GM18502 (cell line): ENCODE results near the gene TMEM129.
A peak's percentile ranks its signal among the peaks of the same experiment; 100 is the strongest.

Experiments used
- ATAC-seq: cut with Tn5 transposase; IDR thresholded peaks from one replicate; pipeline ENCODE4 v1.9.1; 2021; ENCODE audit warnings: mild to moderate bottlenecking; ENCODE audit not compliant: unreplicated experiment, poor library complexity

Gene TMEM129, protein sequence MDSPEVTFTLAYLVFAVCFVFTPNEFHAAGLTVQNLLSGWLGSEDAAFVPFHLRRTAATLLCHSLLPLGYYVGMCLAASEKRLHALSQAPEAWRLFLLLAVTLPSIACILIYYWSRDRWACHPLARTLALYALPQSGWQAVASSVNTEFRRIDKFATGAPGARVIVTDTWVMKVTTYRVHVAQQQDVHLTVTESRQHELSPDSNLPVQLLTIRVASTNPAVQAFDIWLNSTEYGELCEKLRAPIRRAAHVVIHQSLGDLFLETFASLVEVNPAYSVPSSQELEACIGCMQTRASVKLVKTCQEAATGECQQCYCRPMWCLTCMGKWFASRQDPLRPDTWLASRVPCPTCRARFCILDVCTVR

DNA sequence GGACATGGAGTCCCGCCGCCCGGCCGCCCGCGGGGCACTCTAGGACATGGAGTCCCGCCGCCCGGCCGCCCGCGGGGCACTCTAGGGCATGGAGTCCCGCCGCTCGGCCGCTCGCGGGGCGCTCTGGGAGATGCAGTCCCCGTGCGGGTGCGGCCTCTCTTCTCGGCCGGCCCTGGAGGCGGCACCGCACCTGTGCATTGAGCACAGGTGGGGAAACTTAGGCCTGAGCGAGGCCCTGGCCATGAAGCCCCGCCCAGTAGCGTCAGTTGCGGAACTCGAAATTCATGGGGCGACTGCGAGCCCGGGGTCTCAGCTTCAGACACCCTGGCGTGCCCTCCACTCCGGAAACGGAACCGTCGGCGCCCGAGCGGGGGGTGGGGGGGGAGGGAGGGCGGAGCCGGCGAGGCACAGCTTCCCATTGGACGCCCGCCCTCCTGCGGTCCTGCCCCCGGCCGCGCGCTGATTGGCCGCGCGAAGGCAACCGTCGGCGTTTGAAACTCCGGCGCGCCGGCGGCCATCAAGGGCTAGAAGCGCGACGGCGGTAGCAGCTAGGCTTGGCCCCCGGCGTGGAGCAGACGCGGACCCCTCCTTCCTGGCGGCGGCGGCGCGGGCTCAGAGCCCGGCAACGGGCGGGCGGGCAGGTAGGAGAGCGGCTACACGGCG lies at the start of gene TMEM129, which contains the start of gene TACC3:
Gene TMEM129 (minus strand): TSS at position 321 of the 663 bp plus-strand sequence. CDS start 486 bp downstream, outside the sequence.
Gene TACC3 (plus strand): TSS at position 519 of the 663 bp plus-strand sequence. CDS start 1,901 bp downstream, outside the sequence.
- ATAC-seq: peak; percentile 77

DNA sequence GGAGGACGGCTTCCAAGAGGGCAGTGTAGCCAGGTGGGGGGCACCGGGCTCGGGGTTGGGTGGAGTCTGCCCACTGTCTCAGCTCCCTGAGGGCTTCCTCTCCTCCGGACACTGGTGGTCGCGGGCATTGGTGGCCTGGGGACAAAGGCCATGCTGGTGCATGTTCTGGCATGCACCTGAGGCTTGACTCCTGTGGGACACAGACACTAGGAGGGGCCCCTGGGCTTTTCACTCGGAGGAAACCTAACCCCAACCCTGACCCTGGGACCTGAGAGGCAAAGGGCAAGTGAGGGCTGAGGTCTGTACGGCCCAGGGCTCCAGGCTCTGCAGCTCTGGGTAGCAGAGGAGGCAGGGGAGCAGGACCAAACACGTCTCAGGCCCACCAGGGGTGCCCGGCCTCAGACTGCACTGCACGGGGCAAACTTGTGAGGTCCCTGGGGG lies 49.7 kb upstream of the TMEM129 start:
- ATAC-seq: no peak

DNA sequence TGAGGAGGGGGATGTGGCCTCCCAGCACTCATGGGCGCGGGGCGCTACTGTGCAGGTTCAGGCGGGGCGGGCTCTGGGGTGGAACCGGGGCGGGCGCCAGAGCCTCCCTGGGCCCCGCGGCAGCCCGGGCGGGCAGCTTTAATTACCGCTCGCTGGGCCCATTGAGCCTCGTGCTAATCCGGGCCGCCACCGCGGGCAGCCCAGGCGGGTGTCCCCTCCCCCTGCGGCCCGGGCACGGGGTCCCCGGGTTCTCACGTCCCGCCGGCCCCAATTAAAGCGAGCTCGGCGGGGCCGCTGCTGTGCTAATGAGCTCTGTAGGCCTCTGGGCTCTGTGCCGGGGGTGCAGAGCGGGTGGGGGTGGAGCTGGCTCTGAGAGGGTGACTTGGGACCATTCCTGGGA lies 49.1 kb upstream of the TMEM129 start:
- ATAC-seq: no peak

DNA sequence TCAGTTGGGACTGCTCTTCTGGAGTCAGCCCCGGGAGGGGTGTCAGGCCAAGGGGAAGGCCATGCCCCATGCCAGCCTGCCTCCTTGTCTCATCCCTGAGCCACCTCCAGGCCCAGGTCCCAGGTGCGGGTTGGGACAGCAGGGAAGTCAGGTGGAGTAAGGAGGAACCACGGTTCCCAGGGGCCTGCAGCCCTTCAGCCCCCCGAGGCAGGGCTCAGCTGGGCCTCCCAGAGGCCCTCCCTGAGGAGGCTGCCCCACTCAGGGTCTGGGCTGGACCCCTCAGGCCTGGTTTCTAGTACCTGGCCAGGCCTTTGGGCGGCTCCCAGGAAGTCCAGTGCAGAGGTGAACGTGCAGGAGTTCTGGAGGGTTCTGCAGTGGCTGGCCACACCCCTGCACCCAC lies 48.6 kb upstream of the TMEM129 start:
- ATAC-seq: no peak

DNA sequence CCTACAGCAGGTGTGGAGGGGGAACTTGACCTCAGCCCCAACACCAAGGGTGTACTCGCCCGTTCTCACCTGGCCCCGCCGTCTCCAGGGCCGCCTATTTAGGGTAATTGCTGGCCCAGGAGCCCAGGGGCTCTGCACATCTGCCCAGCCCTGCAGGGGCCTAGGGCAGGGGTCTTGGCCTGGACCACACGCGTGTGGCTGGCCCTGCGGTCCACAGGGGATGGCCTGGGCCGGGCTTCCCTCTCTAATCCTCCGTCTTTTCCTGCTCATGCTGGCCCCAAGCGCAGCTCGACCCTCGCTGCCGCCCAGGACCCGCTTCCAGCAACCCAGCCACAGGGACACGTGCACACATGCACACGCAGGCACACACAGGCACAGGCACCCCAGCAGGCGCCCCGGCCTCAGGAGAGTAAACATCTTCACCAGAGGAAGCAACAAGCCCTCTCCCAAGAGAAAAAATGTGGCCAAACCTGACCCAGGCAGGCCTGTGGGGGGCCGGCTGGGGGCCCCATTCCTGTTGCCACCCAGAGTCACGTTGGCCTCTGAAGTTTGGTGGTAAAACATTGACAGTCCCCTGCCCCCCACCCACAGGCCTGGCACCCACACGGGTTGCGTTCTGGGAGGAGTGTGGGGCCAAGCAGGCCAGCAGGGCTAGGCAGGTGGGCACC lies 47.4 kb upstream of the TMEM129 start:
- ATAC-seq: no peak

DNA sequence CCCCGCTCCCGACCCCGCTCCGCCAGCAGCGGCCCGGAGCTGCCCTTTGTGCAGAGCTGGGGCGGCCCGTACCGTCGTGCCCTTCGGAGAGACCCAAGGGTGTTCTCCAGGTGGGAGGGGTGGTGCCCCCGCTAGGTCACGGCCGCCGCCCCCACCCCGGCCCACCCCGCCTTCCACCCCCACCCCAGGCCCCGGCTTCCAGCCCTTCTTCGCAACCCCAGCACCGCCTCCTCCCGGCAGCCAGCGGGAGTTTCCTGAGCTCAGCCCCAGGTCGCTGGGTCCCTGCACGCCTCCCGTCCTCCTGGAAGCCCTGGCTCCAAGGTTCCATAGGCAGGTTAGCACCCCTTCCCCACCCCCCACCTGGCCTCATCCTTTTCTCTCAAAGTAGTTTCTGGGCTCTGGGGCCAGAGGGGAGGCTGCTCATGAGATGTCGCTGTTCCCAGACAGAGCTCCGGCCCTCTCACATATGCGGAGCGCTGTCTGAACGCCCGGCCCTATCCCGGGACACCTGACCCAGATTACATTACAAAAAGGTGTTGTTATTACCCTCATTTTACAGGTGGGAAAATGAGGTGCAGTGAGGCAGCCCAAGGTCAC lies 46.7 kb upstream of the TMEM129 start:
- ATAC-seq: no peak

DNA sequence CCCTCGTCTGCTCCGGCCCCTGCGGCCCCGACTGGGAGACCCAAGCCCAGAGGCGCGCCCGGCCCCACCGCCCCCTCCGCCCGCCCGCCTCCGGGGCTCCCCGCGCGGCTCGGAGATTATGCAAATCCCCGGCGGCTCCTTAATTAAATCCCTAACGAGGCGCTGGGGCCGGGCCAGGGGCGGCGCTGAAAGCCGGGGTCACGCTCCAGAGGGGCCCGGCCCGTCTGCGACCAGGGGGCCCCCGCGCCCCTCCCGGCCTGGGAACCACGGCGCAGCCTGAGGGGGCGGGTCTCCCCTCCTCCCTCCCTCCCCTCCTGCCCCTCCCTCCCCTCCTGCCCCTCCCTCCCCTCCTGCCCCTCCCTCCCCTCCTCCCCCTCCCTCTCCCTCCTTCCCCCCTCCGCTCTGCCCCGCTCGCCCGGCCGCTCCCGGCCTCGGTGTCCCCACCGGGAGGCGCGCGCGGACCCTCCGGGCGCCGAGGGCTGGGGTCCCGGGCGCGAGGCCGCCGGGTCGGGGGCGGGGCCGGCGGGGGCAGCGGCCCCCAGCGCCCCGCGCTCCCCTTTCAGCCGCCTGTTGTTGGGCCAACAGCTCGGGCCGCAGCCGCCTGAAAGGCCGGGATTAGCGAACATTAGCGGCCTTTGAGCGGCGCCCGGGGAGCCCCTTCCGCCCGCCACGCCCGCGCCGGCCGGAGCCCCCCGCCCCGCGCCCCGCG lies 46.1 kb upstream of the TMEM129 start:
- no peak for ATAC-seq

DNA sequence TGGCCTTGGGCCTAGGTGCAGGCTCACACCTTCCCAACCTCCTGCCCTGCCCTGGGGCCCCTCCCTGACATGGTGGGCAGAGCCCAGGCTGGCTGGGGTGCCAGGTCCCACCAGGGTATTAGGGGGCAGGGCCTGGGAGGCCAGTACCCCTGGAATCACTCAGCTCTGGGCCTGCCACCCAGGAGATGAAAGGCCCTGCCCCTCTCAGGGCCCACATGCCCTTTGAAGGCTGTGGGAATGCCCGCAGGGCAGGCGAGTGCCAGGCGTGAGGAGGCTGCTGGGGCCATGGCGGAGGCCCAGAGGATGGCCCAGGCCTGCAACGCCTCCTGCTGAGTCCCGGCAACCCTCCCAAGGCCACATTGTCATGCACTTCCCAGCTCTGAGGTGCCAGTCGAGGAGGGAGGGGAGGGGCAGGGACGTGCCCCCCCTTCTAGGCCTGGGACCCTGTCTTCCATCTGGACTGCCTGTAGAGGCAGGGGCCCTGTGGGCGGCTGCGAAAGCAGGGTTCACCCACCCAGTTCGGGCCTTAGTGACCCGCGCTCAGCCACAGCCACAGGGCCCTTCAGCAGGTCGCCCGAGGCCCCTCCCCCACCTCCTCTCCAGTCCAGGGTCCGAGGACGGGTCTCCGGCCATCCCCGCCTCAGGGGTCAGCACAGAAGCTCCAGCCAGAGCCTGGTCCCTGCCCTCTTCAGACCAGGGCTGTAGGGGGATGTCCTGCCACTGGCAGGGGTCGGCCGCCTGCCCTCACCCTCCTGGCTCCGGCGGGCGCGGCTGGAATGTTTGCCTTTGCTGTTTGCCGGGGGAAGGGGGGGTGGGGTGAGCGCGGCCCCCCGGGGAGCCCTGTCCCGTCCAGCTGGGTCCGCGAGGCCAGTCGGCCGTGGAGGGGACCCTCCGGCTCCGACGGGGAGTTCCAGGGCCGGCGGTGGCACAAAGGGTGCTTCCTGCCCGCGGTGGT lies 45.3 kb upstream of the TMEM129 start:
- no peak for ATAC-seq

DNA sequence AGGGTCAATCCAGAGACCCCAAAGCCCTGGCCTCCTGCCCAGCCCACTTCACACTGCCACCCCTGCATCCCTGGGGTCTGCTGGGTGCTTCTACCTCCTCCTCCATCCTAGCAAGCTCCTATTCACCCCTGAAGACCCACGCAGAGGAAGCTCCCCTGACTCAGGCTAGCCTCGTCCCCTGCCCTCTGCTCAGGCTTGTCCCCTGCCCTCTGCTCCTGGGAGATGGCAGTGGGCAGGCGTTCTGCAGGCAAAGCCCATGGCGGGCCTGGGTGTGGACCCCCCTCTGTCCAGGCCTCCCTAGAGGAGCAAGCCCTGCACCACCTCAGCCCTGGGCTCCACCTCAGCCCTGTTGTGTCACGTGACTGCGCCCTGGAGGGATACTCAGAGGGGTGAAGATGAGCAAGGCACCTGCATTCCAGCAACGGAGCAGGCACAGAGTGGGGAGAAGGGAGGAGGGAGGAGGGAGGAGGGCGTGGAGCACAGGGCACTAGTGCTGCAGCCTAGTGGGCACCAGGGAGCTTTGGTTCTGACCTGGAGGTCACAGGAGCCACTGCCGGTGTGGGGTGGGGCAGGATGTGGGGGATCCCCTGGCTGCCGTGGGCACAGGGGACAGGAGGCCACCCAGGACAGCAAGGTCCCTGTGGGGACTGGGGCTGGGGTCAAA lies 44.4 kb upstream of the TMEM129 start:
- ATAC-seq: no peak

DNA sequence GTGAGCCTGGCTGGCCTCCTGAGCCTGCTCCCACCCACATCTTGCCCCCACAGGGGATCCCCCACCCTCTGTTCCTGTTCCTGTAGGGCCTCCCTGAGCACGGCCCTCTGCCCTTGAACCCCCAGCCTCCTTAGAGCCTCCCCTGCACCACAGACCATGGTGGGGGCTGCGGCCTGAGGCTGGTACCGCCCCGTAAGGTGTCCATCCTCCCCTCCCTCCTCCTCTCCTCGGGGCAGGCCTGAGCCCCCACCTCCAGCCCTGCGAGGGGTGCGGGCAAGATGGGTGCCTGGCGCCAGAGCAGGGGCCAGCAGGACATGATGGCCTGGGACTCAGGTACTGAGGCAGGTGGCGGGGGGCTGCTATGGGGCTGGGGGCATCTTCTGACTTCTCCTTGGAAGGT lies 43.5 kb upstream of the TMEM129 start:
- ATAC-seq: no peak

DNA sequence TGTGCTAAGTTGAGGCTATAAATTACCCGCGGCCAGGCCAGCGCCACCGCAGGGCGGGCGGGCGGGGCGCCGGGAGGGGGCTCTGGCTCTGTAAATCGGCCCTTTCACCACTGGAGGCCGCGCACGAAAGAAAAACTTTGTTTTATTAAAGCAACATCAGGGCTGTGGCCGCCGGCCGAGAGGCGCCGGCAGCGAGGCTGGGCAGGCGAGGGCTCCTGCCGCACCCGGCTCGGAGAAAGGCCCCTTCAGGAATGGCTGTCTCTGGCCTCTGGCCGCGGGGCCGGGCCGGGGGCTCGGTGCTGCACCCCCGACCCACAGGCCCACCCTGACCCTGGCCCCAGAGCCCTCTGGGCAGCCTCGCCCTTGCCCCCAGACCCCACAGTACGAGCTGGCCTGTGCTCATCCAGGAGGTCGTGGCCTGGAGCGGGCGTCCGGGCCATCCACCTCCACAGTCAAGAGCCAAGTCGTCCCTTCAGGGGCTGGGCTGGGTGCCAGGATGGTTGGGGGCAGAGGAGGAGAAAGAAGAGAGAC lies 42.5 kb upstream of the TMEM129 start:
- no peak for ATAC-seq

DNA sequence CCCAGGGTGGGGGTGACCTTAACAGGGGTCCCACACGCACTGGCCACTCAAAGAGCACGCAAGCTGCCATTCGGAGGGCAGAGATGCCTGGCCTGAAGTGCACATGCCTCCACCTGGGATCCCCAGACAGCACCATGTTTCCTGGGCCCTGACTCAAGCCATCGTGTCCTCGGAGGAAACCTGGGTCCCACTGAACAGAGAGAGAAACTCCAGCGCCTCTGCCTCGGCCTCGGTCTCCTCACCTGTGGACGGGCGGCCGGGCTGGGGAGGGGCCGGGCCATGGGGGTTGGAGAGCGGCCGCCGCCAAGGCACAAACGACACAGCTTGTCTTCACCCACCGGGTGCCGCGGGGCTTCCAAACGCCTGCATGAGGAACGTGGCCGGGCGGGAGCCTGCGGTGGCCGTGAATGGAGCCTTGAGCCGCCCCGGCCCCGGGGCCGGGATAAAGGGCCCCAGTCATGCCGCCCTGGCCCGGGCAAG lies 42.0 kb upstream of the TMEM129 start:
- no peak for ATAC-seq

DNA sequence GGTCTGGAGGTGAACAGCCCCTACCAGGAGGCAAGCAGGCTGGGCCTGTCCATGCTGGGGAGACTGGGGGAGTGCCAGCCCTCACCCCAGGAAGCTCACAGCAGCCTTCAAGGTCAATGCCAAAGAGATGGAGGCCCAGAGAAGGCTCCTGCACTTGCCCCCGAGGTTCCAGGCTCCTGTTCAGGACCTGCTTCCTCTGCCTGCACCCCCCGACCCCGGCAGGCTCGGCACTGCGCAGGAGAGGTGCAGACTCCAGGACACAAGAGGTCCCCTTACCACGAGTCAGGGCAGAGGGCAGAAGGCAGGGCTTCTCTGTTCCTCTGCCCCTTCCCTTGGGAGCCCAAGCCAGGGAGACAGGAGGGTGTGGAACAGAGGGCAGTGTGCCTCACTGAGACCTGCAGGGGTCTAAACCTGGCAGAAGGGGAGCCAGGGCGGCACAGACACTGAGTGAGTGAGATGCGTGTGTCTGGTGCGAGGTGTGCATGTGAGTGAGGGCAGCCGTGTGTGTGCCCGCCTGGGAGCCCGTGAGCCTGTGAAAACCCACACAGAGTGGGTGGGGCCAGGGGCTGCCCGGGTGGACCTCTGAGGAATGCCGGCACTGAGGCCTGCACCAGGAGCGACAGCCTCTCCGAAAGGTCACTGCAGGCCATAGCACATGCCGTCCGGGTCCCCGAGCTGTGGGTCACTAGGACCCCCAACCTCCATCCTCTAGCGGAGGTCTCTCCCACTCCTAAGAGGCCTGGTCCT lies 41.3 kb upstream of the TMEM129 start:
- ATAC-seq: no peak

DNA sequence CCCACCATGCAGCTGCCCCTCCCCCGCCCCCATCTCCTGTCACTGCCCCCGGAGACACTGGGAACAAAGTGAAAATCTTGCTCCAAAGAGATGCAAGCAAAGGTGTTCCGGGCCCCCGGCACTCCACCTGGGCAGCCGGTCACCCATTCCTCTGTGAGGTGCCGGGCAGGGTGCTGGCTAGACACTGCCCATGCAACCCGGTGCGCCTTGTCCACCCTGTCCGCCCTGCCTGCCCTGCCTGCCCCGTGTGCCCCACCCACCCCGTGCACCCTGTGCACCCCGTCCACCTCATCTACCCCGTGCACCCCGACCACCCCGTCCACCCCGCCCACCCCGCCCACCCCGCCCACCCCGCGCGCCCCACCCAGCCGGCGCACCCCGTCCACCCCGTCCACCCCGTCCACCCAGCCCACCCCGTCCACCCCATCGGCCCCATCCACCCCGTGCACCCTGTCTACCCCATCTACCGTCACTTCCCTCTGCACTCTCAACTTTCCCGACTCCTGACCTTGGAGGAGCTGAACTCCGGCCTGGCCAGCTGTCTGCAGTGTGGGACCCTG lies 40.1 kb upstream of the TMEM129 start:
- ATAC-seq: no peak

DNA sequence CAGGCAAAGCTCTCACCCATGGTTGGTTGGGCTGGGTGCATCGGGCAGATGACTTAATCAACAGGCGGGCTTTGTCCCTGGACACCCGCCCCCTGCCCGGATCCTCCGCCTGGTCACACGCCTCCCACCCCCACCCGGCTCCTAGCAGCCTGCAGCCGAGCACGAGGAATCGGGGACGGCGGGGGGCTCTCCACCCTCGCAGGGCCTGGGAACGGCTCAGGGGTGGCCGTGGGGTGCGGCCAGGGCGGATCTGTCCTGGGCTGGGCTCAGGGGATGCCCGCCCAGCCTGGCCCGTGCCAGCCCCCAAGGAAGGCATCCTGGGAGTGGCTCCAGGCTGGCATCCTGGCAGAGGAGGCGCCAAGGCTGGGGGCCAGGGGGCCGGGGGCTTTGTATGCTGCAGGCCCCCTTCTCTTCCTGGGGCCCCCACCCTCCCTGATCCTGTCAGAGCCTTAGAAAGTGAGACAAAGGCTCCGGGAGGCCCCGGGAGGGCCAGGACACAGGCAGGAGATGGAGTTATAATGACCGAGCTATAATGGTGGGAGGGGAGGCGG lies 39.5 kb upstream of the TMEM129 start:
- ATAC-seq: no peak

DNA sequence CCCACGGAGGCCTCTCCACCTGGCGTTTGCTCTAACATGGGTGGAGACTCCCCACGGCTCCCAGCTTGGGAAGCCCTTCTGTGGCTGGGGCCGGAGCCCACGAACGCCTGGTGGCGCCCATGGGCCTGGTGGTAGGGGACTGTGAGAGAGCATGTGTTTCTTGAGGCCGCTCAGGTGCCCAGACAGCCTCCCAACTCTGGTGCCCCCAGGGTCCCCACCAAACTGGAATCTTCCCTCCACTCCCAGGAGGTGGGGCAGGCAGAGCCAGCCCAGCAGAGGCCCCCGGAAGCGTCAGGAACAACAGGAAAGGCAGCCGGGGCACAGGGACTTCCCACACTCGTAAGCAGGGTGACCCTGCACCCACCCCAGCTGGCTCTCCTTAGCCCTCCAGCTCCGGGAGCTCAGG lies 38.7 kb upstream of the TMEM129 start:
- ATAC-seq: no peak
